HG03442 (cell line): Measurements from ENCODE around the gene ACLY.

ENCODE experiments used
- ATAC-seq: cut with Tn5 transposase; IDR thresholded peaks from one replicate; pipeline ENCODE4 v1.9.1; 2021; ENCODE audit warnings: mild to moderate bottlenecking, moderate library complexity; ENCODE audit not compliant: unreplicated experiment

Gene ACLY

GRCh38 chr17:41918314-41919164, at the start of gene ACLY:
ACLY (minus strand) TSS chr17:41918951; CDS start chr17:41913873, 5,078 bp downstream.
- peak; percentile 89 for ATAC-seq

- no peak for ATAC-seq
Measured at GRCh38 chr17:41967921-41968578, 49.3 kb upstream of the ACLY start.

GRCh38 chr17:41967141-41967920, 48.6 kb upstream of the ACLY start:
- peak; percentile 4 for ATAC-seq

GRCh38 chr17:41966463-41967140, 47.9 kb upstream of the ACLY start, which contains the start of gene CNP:
CNP (plus strand) TSS chr17:41966795; CDS start chr17:41966885, 90 bp downstream.
- peak; percentile 66 for ATAC-seq

GRCh38 chr17:41965694-41966462, 47.1 kb upstream of the ACLY start:
- no peak for ATAC-seq

GRCh38 chr17:41962768-41963434, 44.1 kb upstream of the ACLY start:
- ATAC-seq = no peak

GRCh38 chr17:41962111-41962510, 43.4 kb upstream of the ACLY start:
- no peak for ATAC-seq

- ATAC-seq = no peak
Measured at GRCh38 chr17:41959336-41960095, 40.8 kb upstream of the ACLY start.

- ATAC-seq = no peak
Measured at GRCh38 chr17:41959030-41959335, 40.2 kb upstream of the ACLY start.

- ATAC-seq = no peak
Measured at GRCh38 chr17:41957869-41958439, 39.2 kb upstream of the ACLY start.

GRCh38 chr17:41957031-41957868, 38.5 kb upstream of the ACLY start:
- ATAC-seq = no peak

- ATAC-seq = no peak
Measured at GRCh38 chr17:41956522-41956921, 37.8 kb upstream of the ACLY start.

- ATAC-seq = no peak
Measured at GRCh38 chr17:41948762-41949460, 30.2 kb upstream of the ACLY start.

- ATAC-seq = no peak
Measured at GRCh38 chr17:41944943-41945342, 26.2 kb upstream of the ACLY start.

GRCh38 chr17:41943492-41943891, 24.7 kb upstream of the ACLY start:
- no peak for ATAC-seq

- no peak for ATAC-seq
Measured at GRCh38 chr17:41942626-41943373, 24.0 kb upstream of the ACLY start.
